HG02852 (cell line): ENCODE measurements around the gene SLC6A19.

Experiments
- ATAC-seq: cut with Tn5 transposase; IDR thresholded peaks from one replicate; pipeline ENCODE4 v1.9.1; 2021; ENCODE audit warnings: mild to moderate bottlenecking, moderate library complexity; ENCODE audit not compliant: unreplicated experiment

The SLC6A19 gene

DNA sequence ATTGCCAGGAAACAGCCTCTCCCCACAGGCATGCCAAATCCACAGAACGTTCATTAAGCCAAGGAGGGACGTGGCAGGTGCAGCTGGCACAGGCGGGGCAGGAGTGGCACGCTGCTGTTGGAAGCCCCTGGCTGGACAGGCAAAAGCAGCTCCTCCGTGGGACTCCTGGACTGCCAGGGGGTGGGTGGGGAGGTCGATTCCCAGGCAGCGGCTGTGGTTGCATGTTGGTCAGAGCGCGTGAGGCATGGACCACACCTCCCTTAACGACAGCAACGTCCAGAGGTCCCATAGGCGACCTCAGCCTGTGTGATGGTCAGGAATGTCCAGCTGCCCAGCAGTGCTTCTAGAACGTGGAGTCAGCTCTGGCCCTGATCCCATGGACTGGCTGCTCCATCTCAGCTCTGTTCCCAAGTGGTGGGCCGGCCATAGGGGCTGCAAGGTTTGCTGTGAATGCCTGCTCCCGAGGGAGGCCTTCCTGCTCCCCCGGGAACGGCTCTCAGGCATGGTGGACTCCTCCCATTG, 6.9 kb downstream of the SLC6A19 start:
- no peak for ATAC-seq

DNA sequence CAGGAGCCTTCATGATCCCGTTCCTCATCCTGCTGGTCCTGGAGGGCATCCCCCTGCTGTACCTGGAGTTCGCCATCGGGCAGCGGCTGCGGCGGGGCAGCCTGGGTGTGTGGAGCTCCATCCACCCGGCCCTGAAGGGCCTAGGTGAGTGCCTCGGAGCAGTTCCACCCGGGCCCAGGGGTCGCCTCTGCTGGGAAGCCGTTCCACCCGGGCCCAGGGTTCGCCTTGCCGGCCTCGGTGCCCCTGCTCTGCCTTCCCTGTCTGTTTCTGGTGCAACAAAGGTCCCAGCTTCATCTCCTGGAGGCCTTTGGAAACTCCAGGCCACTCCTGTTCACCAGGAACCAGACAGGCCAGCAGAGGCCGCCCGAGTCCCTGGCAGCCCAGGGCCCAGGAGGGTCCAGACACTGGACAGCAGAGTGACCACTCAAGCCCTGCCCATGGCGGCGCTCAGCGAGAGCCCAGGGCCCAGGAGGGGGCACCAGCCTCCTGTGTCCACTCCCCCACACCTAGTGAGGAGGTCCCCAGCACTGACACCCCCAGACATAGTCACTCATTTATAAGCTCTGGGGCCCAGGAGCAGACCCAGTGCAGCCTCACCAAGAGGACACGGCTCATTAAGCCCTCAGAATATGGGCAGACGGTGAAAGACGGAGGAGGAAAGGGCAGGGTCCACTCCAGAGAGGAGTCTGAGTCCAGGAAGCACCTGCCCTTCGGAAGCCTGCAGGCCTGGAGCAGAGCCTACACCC, 7.5 kb downstream of the SLC6A19 start:
- no peak for ATAC-seq

DNA sequence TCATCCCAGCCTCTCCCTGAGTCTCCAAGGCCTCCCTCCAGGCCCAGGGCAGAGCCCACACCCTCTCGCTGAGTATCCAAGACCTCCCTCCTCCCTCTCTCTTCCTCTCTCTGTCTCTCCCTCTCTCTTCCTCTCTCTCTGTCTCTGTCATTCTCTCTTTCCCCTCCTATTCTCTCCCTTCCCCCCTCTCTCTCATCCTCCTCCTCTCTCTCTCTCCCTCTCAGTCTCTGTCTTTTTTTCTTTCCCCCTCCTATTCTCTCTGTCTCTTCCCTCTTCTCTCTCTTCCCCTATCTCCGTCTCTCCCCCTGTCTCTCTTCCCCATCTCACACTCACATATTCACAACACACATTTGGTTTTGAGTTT, 8.1 kb downstream of the SLC6A19 start:
- ATAC-seq = no peak

DNA sequence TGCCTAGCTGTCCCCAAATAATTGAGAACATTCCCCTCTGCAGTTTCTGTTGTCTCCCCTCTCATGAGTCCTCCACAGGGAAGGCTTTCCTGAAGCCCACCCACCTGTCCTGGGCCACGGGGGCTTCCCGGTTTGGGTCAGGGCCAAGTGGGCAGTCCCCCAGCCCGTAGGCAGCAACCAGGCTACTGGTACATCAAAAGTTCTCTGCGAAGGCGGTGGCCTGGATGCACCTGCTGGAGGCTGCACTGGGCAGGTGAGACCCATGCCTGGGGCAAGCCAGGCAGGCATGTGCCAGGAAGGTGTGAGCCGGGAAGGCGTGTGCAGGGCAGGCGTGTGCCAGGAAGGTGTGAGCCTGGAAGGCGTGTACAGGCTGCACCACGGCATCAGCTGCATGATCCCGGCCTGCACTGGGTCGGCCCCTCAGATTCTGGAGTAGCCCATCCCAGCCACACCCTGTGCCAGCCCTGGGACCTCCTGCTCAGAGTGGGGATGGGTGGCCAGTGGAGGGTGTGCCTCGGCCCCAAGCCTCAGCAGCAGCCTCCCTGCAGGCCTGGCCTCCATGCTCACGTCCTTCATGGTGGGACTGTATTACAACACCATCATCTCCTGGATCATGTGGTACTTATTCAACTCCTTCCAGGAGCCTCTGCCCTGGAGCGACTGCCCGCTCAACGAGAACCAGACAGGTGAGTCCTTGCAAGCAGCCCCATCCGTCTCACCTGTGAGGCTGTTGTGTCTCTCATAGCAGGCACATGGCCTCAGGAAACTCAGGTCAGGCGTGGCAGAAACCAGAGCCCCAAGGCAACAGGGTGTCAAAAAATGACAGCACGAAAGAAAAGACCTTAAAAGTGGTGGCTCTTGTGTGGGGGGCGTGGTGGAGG, 8.7 kb downstream of the SLC6A19 start:
- no peak for ATAC-seq

DNA sequence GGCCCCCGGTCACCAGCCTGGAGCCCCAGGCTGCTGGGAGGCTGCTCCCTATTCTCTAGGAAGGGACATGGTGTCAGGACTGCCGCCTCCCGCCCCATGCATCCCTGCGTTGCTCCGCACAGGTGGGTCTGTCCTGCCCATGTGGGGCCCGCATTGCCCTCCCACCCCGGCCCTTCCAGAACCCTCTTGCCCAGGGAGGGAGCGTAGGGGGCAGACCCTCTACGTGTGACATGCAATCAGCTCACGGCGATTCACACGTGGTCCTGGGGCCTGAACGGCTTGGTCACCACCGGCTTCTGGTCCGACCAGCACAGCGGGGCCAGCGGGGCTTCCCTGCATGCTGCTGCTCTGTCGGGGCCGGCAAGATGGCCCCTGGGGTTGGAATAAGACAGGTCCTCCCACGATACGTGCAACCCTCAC, 9.4 kb downstream of the SLC6A19 start:
- ATAC-seq = no peak

DNA sequence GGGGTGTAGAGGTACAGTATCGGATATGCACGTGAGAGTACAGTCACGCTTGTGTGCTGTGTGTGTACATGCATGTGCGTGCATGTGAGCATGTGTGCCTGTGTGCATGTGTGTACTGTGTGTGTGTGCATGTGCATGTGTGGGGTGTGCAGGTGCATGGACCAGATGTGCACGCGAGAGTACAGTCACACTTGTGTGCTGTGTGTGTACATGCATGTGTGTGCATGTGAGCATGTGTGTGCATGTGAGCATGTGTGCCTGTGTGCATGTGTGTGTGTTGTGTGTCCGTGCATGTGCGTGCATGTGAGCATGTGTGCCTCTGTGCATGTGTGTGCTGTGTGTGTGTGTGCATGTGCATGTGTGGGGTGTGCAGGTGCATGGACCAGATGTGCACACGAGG, 10.3 kb downstream of the SLC6A19 start:
- no peak for ATAC-seq

DNA sequence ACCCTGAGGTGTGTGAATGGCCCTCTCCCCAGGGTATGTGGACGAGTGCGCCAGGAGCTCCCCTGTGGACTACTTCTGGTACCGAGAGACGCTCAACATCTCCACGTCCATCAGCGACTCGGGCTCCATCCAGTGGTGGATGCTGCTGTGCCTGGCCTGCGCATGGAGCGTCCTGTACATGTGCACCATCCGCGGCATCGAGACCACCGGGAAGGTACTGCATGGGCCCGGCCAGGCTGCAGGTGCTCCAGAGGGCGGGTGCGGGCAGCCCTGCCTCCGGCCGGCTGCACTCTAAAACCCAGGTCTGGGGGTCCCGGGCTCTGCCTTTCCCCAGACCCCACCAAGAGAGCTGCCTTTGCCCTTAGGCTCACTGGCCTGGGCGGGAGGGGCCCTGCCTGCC, 10.9 kb downstream of the SLC6A19 start:
- ATAC-seq = no peak

DNA sequence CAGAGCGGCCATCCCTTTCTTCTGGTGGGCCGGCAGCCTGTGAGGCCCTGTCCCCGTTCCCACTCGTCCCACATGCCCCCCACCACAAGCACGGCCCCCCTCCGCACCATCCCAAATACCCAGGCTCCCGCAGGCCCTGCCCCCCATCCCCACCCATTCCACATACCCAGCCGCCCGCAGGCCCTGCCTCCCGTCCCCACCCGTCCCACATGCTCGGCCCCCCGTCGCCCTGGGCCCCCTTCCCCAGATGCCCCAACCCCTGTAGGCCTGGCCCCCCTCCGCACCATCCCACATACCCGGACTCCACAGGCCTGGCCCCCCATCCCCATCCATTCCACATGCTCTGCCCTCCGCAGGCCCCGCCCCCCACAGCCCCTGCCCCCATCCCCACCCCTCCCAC, 11.5 kb downstream of the SLC6A19 start:
- no peak for ATAC-seq

DNA sequence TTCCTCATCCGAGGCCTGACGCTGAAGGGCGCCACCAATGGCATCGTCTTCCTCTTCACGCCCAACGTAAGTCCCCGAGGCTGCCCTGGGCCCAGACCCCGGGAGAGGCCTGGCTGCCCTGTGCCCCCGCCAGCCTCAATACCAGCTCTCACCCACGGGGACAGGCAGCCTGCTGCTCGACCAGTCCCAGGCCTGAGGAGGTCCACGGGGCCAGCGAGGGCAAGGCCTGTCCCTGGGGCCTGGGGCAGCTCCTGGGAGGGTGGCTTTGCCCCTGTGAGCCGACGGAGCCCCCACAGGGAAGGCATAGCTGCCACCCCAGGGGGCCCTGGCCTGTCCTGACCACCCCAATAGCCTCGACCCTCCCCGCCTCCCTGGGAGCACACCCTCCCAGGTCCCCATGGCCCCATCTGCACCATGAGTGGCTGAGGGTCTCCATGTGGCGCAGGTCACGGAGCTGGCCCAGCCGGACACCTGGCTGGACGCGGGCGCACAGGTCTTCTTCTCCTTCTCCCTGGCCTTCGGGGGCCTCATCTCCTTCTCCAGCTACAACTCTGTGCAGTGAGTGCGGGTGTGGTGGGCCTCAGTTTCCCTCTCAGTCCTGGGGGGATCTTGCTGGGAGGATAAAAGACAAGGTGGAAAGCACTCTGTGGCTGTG, 12.2 kb downstream of the SLC6A19 start:
- no peak for ATAC-seq

DNA sequence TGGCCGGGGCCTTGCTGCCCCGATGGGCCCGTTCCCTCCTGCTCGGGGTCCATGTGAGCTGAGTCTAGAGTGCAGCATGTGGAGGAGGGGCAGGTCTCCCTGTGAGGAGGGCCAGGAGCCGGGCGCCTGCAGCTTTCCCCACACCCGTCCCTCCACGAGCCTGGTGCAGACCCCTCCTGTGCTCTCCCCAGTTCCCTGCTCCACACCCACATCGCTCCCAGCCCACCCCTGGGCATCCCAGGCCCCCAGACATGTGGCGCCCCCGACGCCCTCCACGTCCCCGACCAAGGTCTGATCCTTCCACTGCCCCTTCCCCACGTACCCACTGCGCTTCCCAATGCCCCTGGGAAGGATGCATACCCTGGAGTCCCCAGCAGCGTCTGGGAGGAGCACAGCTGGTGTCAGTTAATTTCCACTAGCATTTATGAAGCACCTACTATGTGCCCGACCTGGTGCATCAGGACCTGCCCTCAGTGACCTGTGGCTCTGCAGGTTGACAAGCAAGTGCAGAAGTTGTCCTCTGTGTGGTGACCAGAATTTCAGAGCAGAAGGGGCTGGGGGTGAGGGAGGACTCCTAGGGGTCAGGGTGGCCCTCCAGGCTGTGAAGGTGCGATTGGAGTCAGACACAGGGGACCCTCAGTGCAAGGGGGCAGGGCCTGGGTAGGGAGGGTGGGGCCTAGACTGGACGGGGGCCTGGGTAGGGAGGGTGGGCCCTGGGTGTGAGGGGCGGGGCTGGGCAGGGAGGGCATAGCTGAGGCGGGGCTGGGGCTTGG, 13.0 kb downstream of the SLC6A19 start:
- ATAC-seq = no peak

DNA sequence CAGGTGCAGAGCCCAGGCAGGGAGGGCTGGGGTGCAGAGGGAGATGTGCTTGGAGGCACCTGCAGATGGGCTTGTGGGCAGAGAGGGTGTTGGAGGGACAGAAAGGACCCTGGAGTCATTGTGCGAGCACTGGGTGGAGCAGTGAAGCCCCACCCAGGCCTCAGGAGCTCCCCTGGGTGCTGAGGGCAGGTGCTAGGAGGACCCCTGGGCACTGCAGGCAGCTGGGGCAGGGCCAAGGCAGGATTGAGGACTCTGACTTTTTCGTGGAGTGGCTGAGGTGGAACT, 13.5 kb downstream of the SLC6A19 start:
- ATAC-seq = no peak

DNA sequence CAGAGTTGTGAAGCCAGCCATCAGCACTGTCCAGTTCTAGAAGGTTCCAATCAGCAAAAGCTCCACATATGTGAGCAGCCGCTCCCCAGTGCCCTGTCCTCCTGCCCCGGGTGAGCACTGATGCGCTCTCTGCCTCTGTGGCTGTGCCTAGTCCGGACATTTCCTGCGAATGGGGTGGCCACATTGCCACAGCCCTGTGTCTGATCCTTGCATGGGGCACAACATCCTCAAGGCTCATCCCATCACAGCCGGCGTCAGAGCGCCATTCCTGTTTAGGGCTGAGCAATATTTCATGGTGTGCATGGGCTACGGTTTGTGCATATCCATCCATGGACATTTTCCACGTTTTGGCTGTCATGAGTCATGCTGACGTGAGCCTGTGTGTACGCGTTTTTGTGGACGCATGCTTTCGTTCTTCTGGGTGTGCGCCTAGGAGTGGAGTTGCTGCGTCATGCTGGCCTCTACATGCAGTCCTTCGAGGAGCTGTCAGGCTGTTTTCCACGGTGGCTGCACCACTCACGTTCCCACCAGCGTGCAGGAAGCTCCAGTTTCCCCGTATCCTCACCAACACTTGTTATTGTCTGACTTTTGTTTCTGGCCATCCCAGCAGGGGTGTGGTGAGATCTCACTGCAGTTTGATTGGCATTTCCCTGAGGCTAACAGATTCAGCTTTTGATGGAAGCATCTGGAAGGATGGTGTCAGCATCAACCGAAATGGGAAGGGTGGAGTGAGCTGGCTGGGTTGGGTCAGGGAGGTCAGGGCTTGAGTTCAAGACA, 14.1 kb downstream of the SLC6A19 start:
- no peak for ATAC-seq

DNA sequence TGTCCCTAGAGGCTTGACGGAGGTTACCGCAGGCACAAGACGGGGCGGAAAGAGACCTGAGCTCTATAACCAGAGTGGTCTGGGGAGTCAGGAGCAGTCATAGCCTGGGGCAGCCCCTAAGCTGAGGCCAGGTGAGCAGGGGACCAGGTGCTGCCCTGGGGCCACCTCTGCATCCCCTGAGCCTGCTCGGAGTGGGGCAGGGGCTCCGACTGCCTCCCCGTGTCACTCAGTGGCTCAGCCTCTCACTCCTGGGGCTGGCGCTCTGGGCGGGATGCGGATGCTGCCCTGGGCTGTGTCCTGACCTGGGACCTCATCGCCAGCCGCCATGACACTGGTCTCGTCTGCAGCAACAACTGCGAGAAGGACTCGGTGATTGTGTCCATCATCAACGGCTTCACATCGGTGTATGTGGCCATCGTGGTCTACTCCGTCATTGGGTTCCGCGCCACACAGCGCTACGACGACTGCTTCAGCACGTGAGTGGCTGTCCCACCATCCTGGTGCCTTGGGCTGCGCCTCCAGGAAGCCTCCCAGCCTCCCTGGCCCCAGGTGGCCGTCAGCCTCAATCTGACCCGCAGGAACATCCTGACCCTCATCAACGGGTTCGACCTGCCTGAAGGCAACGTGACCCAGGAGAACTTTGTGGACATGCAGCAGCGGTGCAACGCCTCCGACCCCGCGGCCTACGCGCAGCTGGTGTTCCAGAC, 15.0 kb downstream of the SLC6A19 start:
- no peak for ATAC-seq

DNA sequence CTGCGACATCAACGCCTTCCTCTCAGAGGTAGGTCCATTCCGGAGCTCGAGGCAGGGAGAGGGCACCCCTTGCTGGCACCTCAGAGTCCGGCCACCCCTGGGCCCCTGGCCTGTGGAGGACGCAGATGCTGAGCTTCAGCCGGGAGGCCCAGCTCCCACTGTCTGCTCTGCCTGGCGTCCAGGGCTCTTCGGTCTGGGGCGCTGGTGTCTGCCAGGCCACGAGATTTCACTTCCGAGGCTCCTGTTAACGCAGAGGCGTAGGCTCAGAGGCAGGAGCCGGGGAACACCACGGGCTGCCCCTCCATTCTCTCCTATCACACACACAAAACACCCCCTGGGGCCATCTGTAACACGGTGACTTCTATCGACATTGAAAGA, 15.5 kb downstream of the SLC6A19 start:
- no peak for ATAC-seq

DNA sequence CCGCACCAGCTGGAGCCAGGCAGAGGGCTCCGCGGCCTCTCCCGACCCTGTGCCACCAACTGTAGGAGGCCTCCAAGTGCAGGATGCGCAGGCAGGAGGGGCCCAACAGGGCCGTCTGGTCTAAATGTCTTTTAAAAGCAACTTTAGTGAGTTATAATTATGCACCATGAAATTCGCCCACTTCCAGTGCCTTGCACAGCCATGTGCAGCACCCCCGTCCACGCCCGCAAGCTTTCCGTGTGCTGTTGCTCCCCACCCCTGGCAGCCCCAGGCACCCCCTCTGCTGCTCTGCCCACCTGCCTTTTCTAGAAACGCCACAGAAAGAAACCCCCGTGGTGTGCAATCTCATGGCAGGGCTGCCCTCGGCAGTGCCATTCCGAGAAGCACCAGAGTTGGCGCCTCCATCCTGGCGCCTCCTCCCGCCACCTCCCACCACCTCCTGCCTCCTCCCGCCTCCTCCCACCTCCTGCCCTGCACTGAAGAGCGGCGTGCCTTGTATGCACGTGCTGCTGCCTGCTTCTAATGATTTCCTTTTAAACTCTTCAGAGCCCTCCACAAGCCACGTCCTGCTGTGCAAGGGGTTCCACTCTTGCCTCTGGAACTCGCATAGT, 16.3 kb downstream of the SLC6A19 start:
- ATAC-seq = no peak

DNA sequence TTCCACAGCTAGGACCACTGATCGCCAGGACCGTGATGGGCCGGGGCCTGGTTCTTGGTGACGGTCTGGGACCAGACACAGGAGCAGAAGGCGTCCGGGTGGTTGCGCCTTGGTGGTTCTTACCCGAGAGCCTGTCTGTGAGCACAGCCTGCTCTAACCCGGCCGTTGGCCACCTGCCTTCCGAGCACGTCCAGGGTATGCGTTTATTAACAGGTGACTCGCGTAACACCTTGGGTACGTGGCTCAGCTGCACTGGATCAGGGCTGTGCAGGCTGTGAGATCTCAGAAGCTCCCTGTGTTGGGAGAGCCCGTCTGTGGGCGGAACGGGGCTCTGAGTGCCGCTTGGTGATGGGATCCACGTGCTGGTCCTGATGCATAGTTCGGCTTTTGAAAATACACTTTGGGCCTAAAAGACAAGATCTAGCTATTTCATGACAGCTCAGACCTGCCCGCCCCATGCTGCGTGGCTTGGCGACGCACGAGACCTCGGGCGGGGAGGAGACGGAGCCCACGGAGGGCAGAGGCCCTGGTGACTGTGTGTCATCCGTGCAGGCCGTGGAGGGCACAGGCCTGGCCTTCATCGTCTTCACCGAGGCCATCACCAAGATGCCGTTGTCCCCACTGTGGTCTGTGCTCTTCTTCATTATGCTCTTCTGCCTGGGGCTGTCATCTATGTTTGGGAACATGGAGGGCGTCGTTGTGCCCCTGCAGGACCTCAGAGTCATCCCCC, 17.1 kb downstream of the SLC6A19 start:
- no peak for ATAC-seq

DNA sequence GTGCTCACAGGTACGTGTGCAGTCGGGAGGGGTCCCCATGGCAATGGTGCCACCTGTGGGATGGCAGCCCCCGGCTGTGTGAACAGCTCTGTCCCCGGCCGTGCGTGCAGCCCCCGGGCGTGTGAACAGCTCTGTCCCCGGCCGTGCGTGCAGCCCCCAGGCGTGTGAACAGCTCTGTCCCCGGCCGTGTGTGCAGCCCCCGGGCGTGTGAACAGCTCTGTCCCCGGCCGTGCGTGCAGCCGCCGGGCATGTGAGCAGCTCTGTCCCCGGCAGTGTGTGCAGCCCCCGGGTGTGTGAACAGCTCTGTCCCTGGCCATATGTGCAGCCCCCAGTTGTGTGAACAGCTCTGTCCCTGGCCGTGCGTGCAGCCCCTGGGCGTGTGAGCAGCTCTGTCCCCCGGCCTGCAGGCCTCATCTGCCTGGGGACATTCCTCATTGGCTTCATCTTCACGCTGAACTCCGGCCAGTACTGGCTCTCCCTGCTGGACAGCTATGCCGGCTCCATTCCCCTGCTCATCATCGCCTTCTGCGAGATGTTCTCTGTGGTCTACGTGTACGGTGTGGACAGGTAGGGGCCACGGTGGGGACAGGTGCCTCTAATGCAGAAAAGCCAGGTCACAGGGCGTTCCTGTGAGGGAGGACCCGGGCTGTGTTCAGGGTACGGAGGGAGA, 17.8 kb downstream of the SLC6A19 start:
- ATAC-seq = no peak

DNA sequence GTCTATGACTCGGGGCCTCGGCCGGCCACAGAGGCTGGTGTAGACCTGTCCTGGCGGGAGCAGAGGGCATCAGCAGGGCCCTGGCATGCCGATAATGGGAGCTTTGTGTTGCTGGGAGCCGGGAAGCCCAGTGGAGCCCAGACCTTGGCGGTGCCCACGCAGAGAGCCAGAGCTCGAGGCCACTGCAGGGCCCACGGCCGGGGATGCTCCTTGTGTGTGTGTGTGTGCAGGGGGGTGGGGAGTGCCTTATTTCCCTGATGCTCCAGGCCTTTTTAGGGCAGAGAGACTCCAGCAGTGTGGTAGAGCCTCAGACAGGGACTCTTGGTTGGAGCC, 18.3 kb downstream of the SLC6A19 start:
- ATAC-seq = no peak
